NCI-H774 (cell line): ENCODE results near the gene TSHZ1.

Source experiments
- DNase-seq: peaks from one replicate; lab custom pipeline; 2025; lab: John Stamatoyannopoulos, UW

TSHZ1 gene

DNA sequence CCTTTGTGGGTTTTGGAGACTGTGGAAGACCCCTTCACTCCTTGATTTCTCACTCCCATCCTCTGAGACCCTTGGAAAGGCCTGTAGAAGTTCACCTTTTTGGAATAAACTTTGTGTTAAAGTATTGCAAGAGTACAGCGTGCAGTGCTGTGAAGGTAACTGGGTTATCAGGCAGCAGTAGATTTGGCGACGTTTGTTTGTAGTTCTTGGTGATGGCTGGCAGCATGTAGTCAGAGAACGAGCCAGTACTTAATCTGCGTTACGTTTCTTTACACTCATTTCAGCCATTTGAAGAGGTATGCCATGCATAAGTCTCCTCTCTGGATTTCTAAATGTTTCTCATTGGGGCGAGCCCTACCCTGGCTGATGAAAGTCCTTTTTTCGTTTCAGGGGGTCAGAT lies 64.6 kb downstream of the TSHZ1 start:
- DNase-seq, result no peak

DNA sequence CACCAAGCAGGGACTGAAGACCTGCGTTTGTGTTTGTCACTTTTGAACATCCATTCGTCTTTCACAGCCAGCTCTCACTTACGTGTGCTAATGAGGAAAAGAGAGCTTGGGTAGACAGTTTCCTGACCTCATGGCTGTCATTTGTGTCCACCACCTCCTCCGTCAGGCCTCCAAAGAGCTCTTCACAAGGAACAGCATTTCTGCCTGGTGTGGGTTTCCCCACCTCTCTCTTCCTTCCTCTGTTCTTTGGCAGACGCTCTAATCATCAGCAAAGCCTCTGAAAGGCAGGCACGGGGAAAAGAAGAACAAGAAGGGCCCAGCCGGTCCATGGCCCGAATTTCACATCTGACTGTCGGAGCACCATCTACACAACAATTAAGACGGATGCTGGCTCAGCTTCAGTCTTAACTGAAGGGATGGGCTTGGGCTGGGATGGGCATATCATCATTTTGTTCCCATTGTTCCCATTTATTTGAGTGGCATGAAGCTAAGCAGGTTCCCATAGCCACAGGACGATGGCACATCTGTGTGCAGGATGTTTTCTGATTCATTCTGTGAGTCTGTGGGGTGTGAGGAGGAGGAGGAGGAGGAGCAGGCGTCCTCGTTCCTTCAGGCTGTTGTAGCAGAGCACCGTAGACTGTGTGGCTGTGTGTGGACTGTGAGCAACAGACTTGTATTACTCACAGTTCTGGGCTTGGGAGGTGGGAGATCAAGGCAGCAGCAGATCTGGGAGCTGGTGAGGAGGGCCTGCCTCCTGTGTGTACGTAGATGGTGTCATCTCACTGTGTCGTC lies 66.4 kb downstream of the TSHZ1 start:
- DNase-seq, result no peak

DNA sequence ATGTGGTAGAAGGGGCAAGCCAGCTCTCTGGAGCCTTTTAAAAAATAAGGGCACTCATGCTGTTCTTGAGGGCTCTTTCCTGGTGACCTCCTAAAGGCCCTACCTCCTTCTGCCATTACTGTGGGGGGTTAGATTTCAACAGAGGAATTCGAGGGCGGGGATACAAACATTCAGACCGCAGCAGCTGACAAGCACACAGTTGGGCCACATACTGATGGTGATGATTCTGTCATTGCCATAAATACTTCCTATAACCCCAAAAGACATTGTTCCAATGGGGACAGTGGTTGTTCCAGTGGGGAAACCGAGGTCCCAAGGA lies 67.0 kb downstream of the TSHZ1 start:
- no peak for DNase-seq

- DNase-seq, result no peak
Measured at GRCh38 chr18:75279381-75279780, 68.8 kb downstream of the TSHZ1 start.

- DNase-seq, result no peak
Measured at GRCh38 chr18:75280427-75281280, 70.1 kb downstream of the TSHZ1 start.

GRCh38 chr18:75282746-75283145 lies 72.1 kb downstream of the TSHZ1 start:
- DNase-seq, result no peak

- no peak for DNase-seq
Measured at GRCh38 chr18:75283731-75284130, 73.1 kb downstream of the TSHZ1 start.

DNA sequence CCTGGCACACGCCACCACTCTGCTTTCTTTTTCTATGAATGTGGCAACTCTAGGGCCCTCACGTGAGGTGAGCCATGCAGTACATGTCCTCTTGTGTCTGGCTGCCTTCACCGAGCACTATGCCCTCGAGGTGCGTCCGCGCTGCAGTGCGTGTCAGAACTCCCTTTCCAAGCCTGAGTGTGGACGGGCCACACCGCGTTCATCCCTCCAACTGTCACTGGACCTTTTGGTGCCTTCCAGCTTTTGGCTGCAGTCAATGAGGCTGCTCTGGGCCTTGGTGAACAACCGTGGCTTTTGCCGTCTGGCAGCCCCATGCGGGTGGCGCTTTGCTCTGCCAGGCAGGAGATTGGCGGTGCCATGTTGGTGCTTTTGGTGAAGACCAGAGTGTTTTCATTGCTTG lies 74.0 kb downstream of the TSHZ1 start:
- no peak for DNase-seq

GRCh38 chr18:75285876-75286275 lies 75.3 kb downstream of the TSHZ1 start:
- DNase-seq, result no peak

GRCh38 chr18:75287006-75287405 lies 76.4 kb downstream of the TSHZ1 start:
- DNase-seq, result no peak

- no peak for DNase-seq
Measured at GRCh38 chr18:75287700-75288099, 77.1 kb downstream of the TSHZ1 start.

DNA sequence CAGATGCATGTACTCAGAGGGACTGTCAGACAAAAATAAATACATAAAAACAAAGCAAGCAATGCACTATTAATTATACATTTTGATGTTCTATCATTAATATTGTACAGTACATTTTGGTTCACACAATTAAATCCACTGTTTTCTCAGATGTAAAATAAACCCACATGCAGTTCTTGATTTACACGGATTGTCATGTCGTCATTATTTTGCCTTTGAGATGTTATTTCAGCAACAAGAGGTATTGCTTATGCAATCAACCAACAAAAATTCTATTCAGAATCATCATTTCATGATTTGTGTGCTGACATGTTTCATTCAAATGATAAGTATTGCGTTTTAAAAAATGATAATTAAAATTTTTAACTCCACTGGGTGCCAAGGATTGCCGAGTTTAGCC lies 79.2 kb downstream of the TSHZ1 start:
- no peak for DNase-seq

DNA sequence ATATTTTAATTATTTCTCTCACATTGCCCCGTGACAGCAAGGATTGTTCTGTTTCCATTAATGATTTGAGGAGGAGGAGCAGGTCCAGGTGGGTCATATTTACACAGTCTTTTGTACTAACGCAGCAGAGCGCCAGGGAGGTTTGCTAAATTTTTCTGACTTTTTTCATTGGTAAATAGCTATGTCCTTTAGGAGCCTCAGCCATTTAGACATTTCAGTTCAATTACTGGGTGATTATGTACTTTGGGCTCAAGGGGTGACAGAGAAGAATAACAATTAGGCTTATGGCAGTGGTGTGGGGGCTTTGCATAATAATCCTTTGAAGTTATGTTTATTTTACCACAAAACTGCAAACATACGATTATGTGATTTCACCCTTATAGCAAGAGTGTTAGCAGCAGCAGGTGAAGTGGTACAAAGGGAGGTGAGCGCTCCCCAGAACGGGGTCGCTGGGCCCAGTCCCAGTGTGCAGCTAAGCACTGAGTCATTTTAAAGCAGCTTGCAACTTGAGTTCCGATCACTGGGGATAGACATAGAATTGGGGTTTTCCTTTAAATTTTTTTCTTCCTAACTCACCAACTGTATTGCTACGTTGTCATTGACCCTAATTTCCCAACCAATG lies 80.3 kb downstream of the TSHZ1 start:
- DNase-seq, result peak; percentile 89

GRCh38 chr18:75291460-75291859 lies 80.9 kb downstream of the TSHZ1 start:
- DNase-seq, result no peak

- DNase-seq, result no peak
Measured at GRCh38 chr18:75293591-75293990, 83.0 kb downstream of the TSHZ1 start.

DNA sequence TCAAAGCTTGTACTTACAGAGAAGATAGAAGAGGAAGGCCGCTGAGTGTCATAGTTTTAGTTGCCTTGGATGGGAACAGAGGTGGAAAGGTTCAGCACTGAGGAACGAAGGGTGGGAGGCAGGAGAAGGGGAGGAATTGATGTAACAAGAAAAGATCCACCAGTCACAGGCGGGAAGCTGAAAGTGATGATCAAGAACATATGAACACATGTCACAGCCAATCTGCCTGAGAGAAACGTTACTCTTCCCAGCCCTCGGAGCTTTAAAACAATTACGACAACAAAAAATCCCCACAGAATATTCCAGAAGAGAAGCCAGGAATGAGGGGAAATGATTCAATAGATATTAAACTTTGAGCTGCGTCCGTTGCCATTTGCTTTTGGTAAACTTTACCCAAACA lies 87.1 kb downstream of the TSHZ1 start:
- no peak for DNase-seq

- no peak for DNase-seq
Measured at GRCh38 chr18:75304678-75305557, 94.3 kb downstream of the TSHZ1 start.

- no peak for DNase-seq
Measured at GRCh38 chr18:75305984-75306383, 95.4 kb downstream of the TSHZ1 start.

DNA sequence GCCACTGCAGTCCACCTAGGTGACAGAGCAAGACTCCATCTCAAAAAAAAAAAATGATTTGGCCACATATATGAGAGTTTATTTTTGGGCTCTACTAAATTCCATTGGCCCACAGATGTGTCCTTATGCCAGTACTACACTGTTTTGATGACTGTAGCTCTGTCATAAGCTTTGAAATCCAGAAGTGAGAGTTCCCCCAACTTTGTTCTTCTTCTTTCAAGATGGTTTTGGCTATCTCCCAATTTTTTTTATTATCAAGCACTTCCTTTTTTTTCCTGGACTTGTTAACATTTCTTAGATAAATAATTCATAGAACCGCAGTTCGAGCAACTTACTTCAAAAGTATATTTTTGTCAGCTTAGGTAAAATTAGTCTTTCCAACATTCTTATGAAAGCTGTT lies 96.9 kb downstream of the TSHZ1 start:
- DNase-seq, result no peak

GRCh38 chr18:75309564-75309963 lies 99.0 kb downstream of the TSHZ1 start:
- no peak for DNase-seq

DNA sequence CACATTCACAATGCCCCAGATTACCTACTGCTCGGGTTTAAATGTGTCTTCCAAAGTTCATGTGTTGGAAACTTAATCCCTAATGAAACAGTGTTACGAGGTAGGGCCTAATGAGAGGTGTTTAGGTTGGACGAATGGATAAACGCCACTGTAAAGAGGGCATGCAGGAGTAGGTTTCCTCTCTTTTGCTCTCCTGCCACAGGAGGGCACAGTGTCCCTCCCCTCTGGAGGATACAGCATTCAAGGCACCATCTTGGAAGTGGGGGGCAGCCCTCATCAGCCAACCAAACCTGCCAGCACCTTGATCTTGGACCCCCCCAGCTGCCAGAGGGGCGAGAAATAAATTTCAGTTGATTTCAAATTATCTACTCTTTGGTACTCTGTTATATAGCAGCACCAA lies 103.5 kb downstream of the TSHZ1 start:
- no peak for DNase-seq

DNA sequence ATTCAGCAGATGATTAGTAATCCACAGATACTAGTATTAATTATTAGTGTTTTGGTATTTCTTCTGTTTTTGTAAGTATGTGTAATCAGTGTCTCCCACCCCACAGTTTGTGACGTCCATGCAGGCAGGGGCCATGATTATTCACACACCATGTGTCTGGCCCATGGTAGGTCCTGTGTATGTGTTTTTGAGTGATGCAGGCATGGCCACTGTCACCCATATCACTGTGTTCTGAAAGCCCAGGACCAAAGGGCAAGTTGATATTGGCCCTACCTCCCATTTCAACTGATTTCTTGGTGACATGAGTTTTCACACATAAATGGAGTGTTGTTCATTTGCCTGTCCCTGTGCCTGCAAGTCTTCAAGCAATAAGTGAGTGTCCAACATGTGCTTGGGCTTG lies 104.0 kb downstream of the TSHZ1 start:
- DNase-seq, result no peak
